H1 (cell line): ENCODE data around the gene AXIN2. TPM values are rescaled to one million over a fixed set of nuclear protein-coding genes. Genes with fewer than 3 reads are reported as not detected.
A peak's percentile ranks its signal among the peaks of the same experiment; 100 is the strongest.

ENCODE experiments used
- BCL11A ChIP-seq, 2 experiments: IDR thresholded peaks; one replicate each; pipeline ENCODE4 v1.6.1; 2011; ENCODE audit warnings: low read depth in 2 of 2, low read length in 2 of 2, mild to moderate bottlenecking in 2 of 2
- CBX8 ChIP-seq: fragments of 300-800, 300-1000 bp; sonication (generic); IDR thresholded peaks from 2 replicates; pipeline ENCODE4 v1.7.1; 2016; ENCODE audit warnings: low read depth, low read length, borderline replicate concordance
- CEBPB ChIP-seq: IDR thresholded peaks from 2 replicates; pipeline ENCODE4 v1.6.1; 2012; ENCODE audit warnings: low read depth, low read length
- CREB1 ChIP-seq: IDR thresholded peaks from 2 replicates; pipeline ENCODE4 v1.6.1; 2012; ENCODE audit warnings: inconsistent platforms
- CTBP2 ChIP-seq: IDR thresholded peaks from 2 replicates; pipeline ENCODE4 v1.7.0; 2011; ENCODE audit warnings: borderline replicate concordance, mild to moderate bottlenecking, moderate library complexity, mixed read lengths, low read length; ENCODE audit not compliant: insufficient read depth, insufficient read length
- EP300 ChIP-seq, 2 experiments: IDR thresholded peaks; 1 replicate in 1 of 2; 2 replicates in 1 of 2; pipeline ENCODE4 v1.6.1; 2011 to 2012; ENCODE audit warnings: low read depth in 2 of 2, low read length in 2 of 2, mild to moderate bottlenecking in 2 of 2, borderline replicate concordance in 1 of 2, inconsistent platforms in 1 of 2, moderate library complexity in 1 of 2
- FOSL1 ChIP-seq: IDR thresholded peaks from 2 replicates; pipeline ENCODE4 v1.6.1; 2011; ENCODE audit warnings: mild to moderate bottlenecking, low read depth, low read length, moderate library complexity; ENCODE audit not compliant: insufficient read depth
- GABPA ChIP-seq: IDR thresholded peaks from 2 replicates; pipeline ENCODE4 v1.6.1; 2011; ENCODE audit warnings: mild to moderate bottlenecking, low read length, moderate library complexity, borderline replicate concordance; ENCODE audit not compliant: insufficient read depth
- HDAC2 ChIP-seq, 2 experiments: fragments of 300-600 bp in 1 of 2; sonication (generic) in 1 of 2; IDR thresholded peaks; 2 replicates each; pipeline ENCODE4 v1.6.1; 2011 to 2012; ENCODE audit warnings: low read depth in 2 of 2, low read length in 2 of 2, mild to moderate bottlenecking in 2 of 2, moderate library complexity in 2 of 2, borderline replicate concordance in 1 of 2, inconsistent platforms in 1 of 2
- JUN ChIP-seq: IDR thresholded peaks from 2 replicates; pipeline ENCODE4 v1.6.1; 2011; ENCODE audit warnings: low read depth, mild to moderate bottlenecking, improper control_type of control experiment, low read length
- POLR2AphosphoS5 ChIP-seq: IDR thresholded peaks from 2 replicates; pipeline ENCODE4 v1.6.1; 2011; ENCODE audit warnings: low read depth, low read length
- RAD21 ChIP-seq, 2 experiments: IDR thresholded peaks in 1 of 2; conservative IDR thresholded peaks in 1 of 2; 2 replicates each; pipeline ENCODE4 v1.6.1; 2011; ENCODE audit warnings: low read depth in 2 of 2, low read length in 2 of 2, improper control_type of control experiment in 1 of 2, inconsistent platforms in 1 of 2, mild to moderate bottlenecking in 1 of 2, moderate library complexity in 1 of 2
- RBBP5 ChIP-seq: IDR thresholded peaks from 2 replicates; pipeline ENCODE4 v1.7.1; 2012; ENCODE audit warnings: low read depth, mild to moderate bottlenecking, inconsistent platforms, low read length, moderate library complexity, borderline replicate concordance
- RFX5 ChIP-seq: IDR thresholded peaks from 2 replicates; pipeline ENCODE4 v1.6.1; 2011; ENCODE audit warnings: low read depth, low read length, improper control_type of control experiment, borderline replicate concordance
- RXRA ChIP-seq: IDR thresholded peaks from 2 replicates; pipeline ENCODE4 v1.6.1; 2011; ENCODE audit warnings: low read depth, mild to moderate bottlenecking, low read length, moderate library complexity; ENCODE audit not compliant: insufficient read depth
- SP1 ChIP-seq: IDR thresholded peaks from 2 replicates; pipeline ENCODE4 v1.6.1; 2011; ENCODE audit warnings: low read depth, low read length
- TAF7 ChIP-seq: optimal IDR thresholded peaks from 2 replicates; pipeline ENCODE3; 2011; ENCODE audit warnings: low read depth, mild to moderate bottlenecking, inconsistent platforms, low read length, moderate library complexity, borderline replicate concordance
- polyA plus RNA-seq, 7 experiments: library from polyadenylated mRNA; depleted of rRNA in 3 of 7; stranded (reverse) in 5 of 7; unstranded in 2 of 7; fragments of >200 nt in 5 of 7; fragments of 200-250 nt in 2 of 7; gene quantifications; 1 replicate in 5 of 7; 2 replicates in 1 of 7; 4 replicates in 1 of 7; pipeline versions ENCODE4 v1.2.1 to v1.2.3, GENCODE V29; 2011 to 2013; ENCODE audit warnings: missing spikeins in 2 of 7, mixed read lengths in 2 of 7
- total RNA-seq: library from RNA; stranded (reverse); fragmentation: NEBNext Ultra II Directional; extraction: Animal tissue kit (Norgen Biotek cat#: 25700); gene quantifications from 2 replicates; pipeline ENCODE4 v1.2.1, GENCODE V29; 2021
- TF ChIP-seq, protein P1 (sequence below): IDR thresholded peaks from 2 replicates; pipeline ENCODE4 v1.6.1; 2011; ENCODE audit warnings: low read depth, mild to moderate bottlenecking, low read length; ENCODE audit not compliant: insufficient read depth
- TF ChIP-seq, protein P2 (sequence below): IDR thresholded peaks from 2 replicates; pipeline ENCODE4 v1.6.1; 2012; ENCODE audit warnings: inconsistent platforms
- TF ChIP-seq, protein P3 (sequence below): IDR thresholded peaks from 2 replicates; pipeline ENCODE4 v1.6.1; 2011; ENCODE audit warnings: low read length, improper control_type of control experiment

AXIN2 gene
- total and polyA plus RNA-seq, 2 of the 8 experiments (the other 6 are each of a cell fraction or from before 2014, with no cell fraction given) = 17.7 to 33.4 TPM

DNA sequence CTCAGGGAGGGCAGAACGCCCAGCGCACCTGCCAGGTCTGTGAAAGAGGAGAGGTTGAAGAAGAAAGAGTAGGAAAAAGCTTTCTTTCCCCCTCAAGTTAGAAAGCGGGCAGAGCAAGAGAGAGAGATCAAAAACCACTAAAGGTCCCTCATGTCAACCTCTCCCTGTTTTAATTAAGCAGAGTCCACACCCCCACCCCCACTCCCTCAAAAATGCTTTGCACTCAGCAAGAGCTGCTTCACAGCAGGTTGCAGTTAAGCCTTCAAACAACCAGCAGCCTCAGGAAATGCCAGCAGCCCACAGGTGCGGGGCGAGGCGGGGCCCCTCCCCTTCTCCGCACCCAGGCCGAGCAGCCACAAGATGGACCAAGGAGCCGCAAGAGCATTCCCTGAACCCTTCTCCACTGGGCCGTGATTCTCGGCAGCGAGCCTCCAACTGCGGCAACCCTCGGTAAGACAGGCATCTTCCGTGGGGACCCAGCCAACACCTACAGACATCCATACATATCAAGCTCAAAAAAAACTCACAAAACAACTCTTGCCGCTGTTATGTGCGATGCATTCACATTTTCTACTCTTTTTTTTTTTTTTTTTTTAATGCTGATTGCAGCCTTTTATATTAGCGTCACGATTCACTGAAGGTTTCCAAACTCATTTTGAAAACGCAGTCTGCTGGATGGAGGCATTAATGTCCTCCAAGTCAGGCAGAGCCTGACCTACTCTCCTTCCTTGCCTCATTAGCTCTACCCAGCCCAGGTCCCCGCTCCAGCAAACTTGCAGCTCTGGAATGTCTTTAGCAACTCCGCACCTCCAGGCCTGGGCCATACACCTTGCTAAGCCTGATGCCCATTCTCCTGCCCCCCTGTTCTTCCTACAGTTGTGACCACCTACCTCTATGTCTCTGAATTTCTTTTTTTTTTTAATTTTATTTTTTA lies 66.1 kb downstream of the AXIN2 start (continued):
- TF ChIP-seq, protein P1, sequence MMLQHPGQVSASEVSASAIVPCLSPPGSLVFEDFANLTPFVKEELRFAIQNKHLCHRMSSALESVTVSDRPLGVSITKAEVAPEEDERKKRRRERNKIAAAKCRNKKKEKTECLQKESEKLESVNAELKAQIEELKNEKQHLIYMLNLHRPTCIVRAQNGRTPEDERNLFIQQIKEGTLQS = no peak
- TF ChIP-seq, protein P2, sequence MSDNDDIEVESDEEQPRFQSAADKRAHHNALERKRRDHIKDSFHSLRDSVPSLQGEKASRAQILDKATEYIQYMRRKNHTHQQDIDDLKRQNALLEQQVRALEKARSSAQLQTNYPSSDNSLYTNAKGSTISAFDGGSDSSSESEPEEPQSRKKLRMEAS = peak; percentile 53
- TF ChIP-seq POLR2AphosphoS5 (no peak), FOSL1 (no peak), EP300 (IDR thresholded peaks at IDR 0.05; ENCODE audit: borderline replicate concordance in 1 of 2, low read depth in 2 of 2, low read length in 2 of 2) (peak in 1 of 2 experiments; percentile 86; a peak in 2 of 3 replicates), RBBP5 (peak; percentile 83), RFX5 (no peak), SP1 (peak; percentile 88), RAD21 (IDR thresholded peaks at IDR 0.05 in 1 of 2, conservative IDR thresholded peaks at IDR 0.05 in 1 of 2; ENCODE audit: low read depth in 2 of 2, low read length in 2 of 2) (peak; percentile 47 to 61), GABPA (no peak), JUN (no peak), CTBP2 (peak; percentile 85), CEBPB (no peak), CREB1 (peak; percentile 42; the same call in 1 of the 2 replicates), RXRA (no peak), BCL11A (IDR thresholded peaks at IDR 0.05; ENCODE audit: low read depth in 2 of 2, low read length in 2 of 2) (no peak), CBX8 (no peak), HDAC2 (IDR thresholded peaks at IDR 0.05; ENCODE audit: borderline replicate concordance in 1 of 2, low read depth in 2 of 2, low read length in 2 of 2) (peak in 1 of 2 experiments; percentile 84; a peak in 1 of 4 replicates), TAF7 (no peak)
- TF ChIP-seq, protein P3, sequence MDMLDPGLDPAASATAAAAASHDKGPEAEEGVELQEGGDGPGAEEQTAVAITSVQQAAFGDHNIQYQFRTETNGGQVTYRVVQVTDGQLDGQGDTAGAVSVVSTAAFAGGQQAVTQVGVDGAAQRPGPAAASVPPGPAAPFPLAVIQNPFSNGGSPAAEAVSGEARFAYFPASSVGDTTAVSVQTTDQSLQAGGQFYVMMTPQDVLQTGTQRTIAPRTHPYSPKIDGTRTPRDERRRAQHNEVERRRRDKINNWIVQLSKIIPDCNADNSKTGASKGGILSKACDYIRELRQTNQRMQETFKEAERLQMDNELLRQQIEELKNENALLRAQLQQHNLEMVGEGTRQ = no peak
